ENCODE results near the gene CASP12. TPM values are rescaled to one million over a fixed set of nuclear protein-coding genes. Genes with fewer than 3 reads are reported as not detected.

Gene CASP12
- total and polyA plus RNA-seq, 2 of the 4 experiments (the other 2 are of a cell fraction), result 0.07 TPM; not detected in 1

GRCh38 chr11:104872393-104872792, 25.9 kb downstream of the CASP12 start:
- H2BK120ac ChIP-seq (ENCODE audit: low read depth, low read length), result no peak overlapping the region
- no peak overlapping the region for H4K8ac ChIP-seq (ENCODE audit: low read depth in 2 of 2, low read length in 2 of 2)
- H3K27ac ChIP-seq (ENCODE audit: insufficient read depth, low read length), result no peak overlapping the region
- no peak overlapping the region for H3K4me3 ChIP-seq (ENCODE audit: insufficient read depth, low read depth, low read length)
- no peak overlapping the region for H3K14ac ChIP-seq (replicated peaks; ENCODE audit: low read depth, low read length)
- no peak overlapping the region for H3K18ac ChIP-seq (ENCODE audit: low read depth, low read length)
- no peaks in the 10 kb centered on the region for H3K36me3 ChIP-seq (ENCODE audit: control insufficient read depth, insufficient read depth, low read length)
- H3K27me3 ChIP-seq (ENCODE audit: control insufficient read depth, insufficient read depth, low read length), result no peaks in the 10 kb centered on the region
- TF ChIP-seq MAFK (IDR thresholded peaks at IDR 0.05; ENCODE audit: low read depth, low read length) (peak; percentile 80), MAZ (IDR thresholded peaks at IDR 0.05; ENCODE audit: borderline replicate concordance, low read depth, low read length) (no peak), CHD1 (IDR thresholded peaks at IDR 0.05; ENCODE audit: low read depth, low read length) (no peak), BHLHE40 (IDR thresholded peaks at IDR 0.05; ENCODE audit: low read depth, low read length) (no peak)
- TF ChIP-seq, protein P1, sequence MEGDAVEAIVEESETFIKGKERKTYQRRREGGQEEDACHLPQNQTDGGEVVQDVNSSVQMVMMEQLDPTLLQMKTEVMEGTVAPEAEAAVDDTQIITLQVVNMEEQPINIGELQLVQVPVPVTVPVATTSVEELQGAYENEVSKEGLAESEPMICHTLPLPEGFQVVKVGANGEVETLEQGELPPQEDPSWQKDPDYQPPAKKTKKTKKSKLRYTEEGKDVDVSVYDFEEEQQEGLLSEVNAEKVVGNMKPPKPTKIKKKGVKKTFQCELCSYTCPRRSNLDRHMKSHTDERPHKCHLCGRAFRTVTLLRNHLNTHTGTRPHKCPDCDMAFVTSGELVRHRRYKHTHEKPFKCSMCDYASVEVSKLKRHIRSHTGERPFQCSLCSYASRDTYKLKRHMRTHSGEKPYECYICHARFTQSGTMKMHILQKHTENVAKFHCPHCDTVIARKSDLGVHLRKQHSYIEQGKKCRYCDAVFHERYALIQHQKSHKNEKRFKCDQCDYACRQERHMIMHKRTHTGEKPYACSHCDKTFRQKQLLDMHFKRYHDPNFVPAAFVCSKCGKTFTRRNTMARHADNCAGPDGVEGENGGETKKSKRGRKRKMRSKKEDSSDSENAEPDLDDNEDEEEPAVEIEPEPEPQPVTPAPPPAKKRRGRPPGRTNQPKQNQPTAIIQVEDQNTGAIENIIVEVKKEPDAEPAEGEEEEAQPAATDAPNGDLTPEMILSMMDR (conservative IDR thresholded peaks at IDR 0.05; ENCODE audit: low read depth, low read length), result no peak
- no peaks in the 10 kb centered on the region for H4K20me1 ChIP-seq (ENCODE audit: insufficient read depth, low read length)
- no peaks in the 10 kb centered on the region for H3K9me1 ChIP-seq (ENCODE audit: insufficient read depth, low read length)
- no peak for ATAC-seq (ENCODE audit: low read depth)
- H3K9ac ChIP-seq (ENCODE audit: low read depth, low read length), result no peak overlapping the region
- no peak overlapping the region for H3K23ac ChIP-seq (ENCODE audit: low read depth, low read length)
- in situ Hi-C loops (cut with MboI; ENCODE audit: low sequenced_read_pairs) (no loop called here), dilution Hi-C loops (cut with HindIII; ENCODE audit: low sequenced_read_pairs, unreplicated experiment) (no loop called here), intact Hi-C loops (cut with micrococcal nuclease) (no loop called here)
- H2AK9ac ChIP-seq (replicated peaks; ENCODE audit: low read depth, low read length, poor library complexity), result no peak overlapping the region
- no CpG with 5 or more reads among the region's 3 CpGs for WGBS, 2 experiments (ENCODE audit: extremely low coverage in 2 of 2, insufficient read length in 1 of 2)
- no peak overlapping the region for H4K91ac ChIP-seq (ENCODE audit: insufficient read depth, low read depth, low read length)
- ChIA-PET CTCF (interaction anchor here (1.2 kb wide), 1 partner anchor 11 kb away, joined by 4 read pairs; no protein-coding TSS in a partner anchor), POLR2A (ENCODE audit: unreplicated experiment) (no interaction called here)
- no peaks in the 10 kb centered on the region for H3K4me1 ChIP-seq (ENCODE audit: control insufficient read depth, insufficient read depth, low read length)
- no TSS peak for BruUV-seq (replicated peaks)
- DNase-seq, result no peak
- no peak overlapping the region for H2AFZ ChIP-seq (replicated peaks; ENCODE audit: low read length, poor library complexity)
- no peak overlapping the region for H4K5ac ChIP-seq (ENCODE audit: low read depth, low read length)
- no peak overlapping the region for H3K4me2 ChIP-seq (ENCODE audit: low read depth, low read length)
- H3K79me1 ChIP-seq (ENCODE audit: low read depth in 1 of 2, low read length in 2 of 2), result no peaks in the 10 kb centered on the region
- no peaks in the 10 kb centered on the region for H3K9me3 ChIP-seq (ENCODE audit: control insufficient read depth, insufficient read depth, low read length)
- no peak overlapping the region for H2BK5ac ChIP-seq (ENCODE audit: low read depth, low read length, poor library complexity, severe bottlenecking)
- H3K56ac ChIP-seq (ENCODE audit: extremely low read depth, insufficient read depth, low read length), result no peak overlapping the region
- no peak overlapping the region for H2BK20ac ChIP-seq (ENCODE audit: low read depth, low read length)
- no peak overlapping the region for H3K4ac ChIP-seq (ENCODE audit: low read depth, low read length)
- H2BK15ac ChIP-seq (ENCODE audit: low read depth, low read length), result no peak overlapping the region
- no peak overlapping the region for H2AK5ac ChIP-seq (ENCODE audit: low read depth, low read length)
